Smooth muscle cell (in vitro differentiated cells): ENCODE measurements around the gene SLC6A8. TPM values are rescaled to one million over a fixed set of nuclear protein-coding genes. Genes with fewer than 3 reads are reported as not detected.

ENCODE experiments used
- DNase-seq: peaks from one replicate; lab custom pipeline; 2025; ENCODE audit not compliant: unreplicated experiment; lab: John Stamatoyannopoulos, UW
- H2AFZ ChIP-seq: fragments of 200-600 bp; sonication (generic); 2 replicates; pipeline ENCODE4 v1.6.0; 2016; ENCODE audit warnings: antibody characterized with exemption, low read depth, mild to moderate bottlenecking
- H3F3A ChIP-seq: fragments of 200-600 bp; sonication (generic); 2 replicates; pipeline ENCODE4 v1.6.0; 2017; ENCODE audit warnings: antibody characterized with exemption, low read depth
- H3K27ac ChIP-seq: fragments of 200-600 bp; sonication (generic); 2 replicates; pipeline ENCODE4 v1.5.1; 2016; ENCODE audit warnings: low read depth, mild to moderate bottlenecking
- H3K27me3 ChIP-seq: fragments of 200-600 bp; sonication (generic); 2 replicates; pipeline ENCODE4 v1.6.1; 2016; ENCODE audit warnings: low read depth, mild to moderate bottlenecking
- H3K36me3 ChIP-seq: fragments of 200-600 bp; sonication (generic); 2 replicates; pipeline ENCODE4 v1.5.1; 2016; ENCODE audit warnings: low read depth
- H3K4me1 ChIP-seq: fragments of 200-600 bp; sonication (generic); 2 replicates; pipeline ENCODE4 v1.5.1; 2016; ENCODE audit warnings: low read depth
- H3K4me2 ChIP-seq: fragments of 200-600 bp; sonication (generic); 2 replicates; pipeline ENCODE4 v1.6.0; 2016; ENCODE audit warnings: mild to moderate bottlenecking
- H3K4me3 ChIP-seq: fragments of 200-600 bp; sonication (generic); 2 replicates; pipeline ENCODE4 v1.5.1; 2016; ENCODE audit warnings: mild to moderate bottlenecking
- H3K79me2 ChIP-seq: fragments of 200-600 bp; sonication (generic); 2 replicates; pipeline ENCODE4 v1.6.0; 2016; ENCODE audit warnings: low read depth, mild to moderate bottlenecking
- H3K9ac ChIP-seq: fragments of 200-600 bp; sonication (generic); 2 replicates; pipeline ENCODE4 v1.6.0; 2016; ENCODE audit warnings: low read depth
- H3K9me3 ChIP-seq: fragments of 200-600 bp; sonication (generic); replicated peaks from 2 replicates; pipeline ENCODE4 v1.5.1; 2016; ENCODE audit warnings: low read depth
- H4K20me1 ChIP-seq: fragments of 200-600 bp; sonication (generic); 2 replicates; pipeline ENCODE4 v1.6.0; 2016; ENCODE audit warnings: low read depth
- CTCF ChIP-seq: fragments of 200-600 bp; sonication (generic); IDR thresholded peaks from 2 replicates; pipeline ENCODE4 v1.5.1; 2017; ENCODE audit warnings: borderline replicate concordance, mild to moderate bottlenecking, antibody characterized with exemption; ENCODE audit not compliant: insufficient read depth, poor library complexity, severe bottlenecking
- WGBS: methylation state at CpG from one replicate; pipeline ENCODE4 v1.1.7; 2016; ENCODE audit warnings: low lambda C conversion rate; 5-methylcytosine and 5-hydroxymethylcytosine counted together
- polyA plus RNA-seq: library from polyadenylated mRNA; unstranded; fragments of >200 nt; fragmentation: Nextera tagmentation; extraction: Ambion mirVana; gene quantifications from 2 replicates; pipeline ENCODE4 v1.2.1, GENCODE V29; 2016
- total RNA-seq: library from RNA; depleted of rRNA; stranded (reverse); fragments of >200 nt; gene quantifications from 2 replicates; pipeline ENCODE4 v1.2.3, GENCODE V29; 2014

The SLC6A8 gene
- total and polyA plus RNA-seq, 2 experiments from 2014 or later = 45.2 to 98.1 TPM

GRCh38 chrX:153723351-153724251 lies 35.9 kb downstream of the SLC6A8 start:
- no peak for DNase-seq
- peak overlapping the region; percentile 69 for H3K9ac ChIP-seq
- H3K36me3 ChIP-seq = no peaks in the 10 kb centered on the region
- 46% methylated on average over 54 of the region's 78 CpGs for WGBS
- peak overlapping the region; percentile 86 for H3K4me2 ChIP-seq
- H3K27me3 ChIP-seq = no peaks in the 10 kb centered on the region
- H3F3A ChIP-seq = no peaks in the 10 kb centered on the region
- peaks cover 12% of the 10 kb centered on the region for H3K4me1 ChIP-seq
- H3K4me3 ChIP-seq = peak overlapping the region; percentile 72
- H4K20me1 ChIP-seq = peaks cover 25% of the 10 kb centered on the region
- H3K27ac ChIP-seq = peak overlapping the region; percentile 70
- no peak overlapping the region for H2AFZ ChIP-seq
- TF ChIP-seq CTCF = peak; percentile 26
- no peaks in the 10 kb centered on the region for H3K9me3 ChIP-seq
- peaks cover 31% of the 10 kb centered on the region for H3K79me2 ChIP-seq

- Histone ChIP-seq H3K4me3 (peak within 1 kb of the TSS; percentile 72), H4K20me1 (peaks cover 22% of the 10 kb centered on the region), H3K79me2 (peaks cover 31% of the 10 kb centered on the region), H3K4me1 (peaks cover 12% of the 10 kb centered on the region), H3K36me3 (no peaks in the 10 kb centered on the region), H3K27me3 (no peaks in the 10 kb centered on the region), H3F3A (no peaks in the 10 kb centered on the region), H3K9me3 (no peaks in the 10 kb centered on the region), H3K4me2 (peak within 1 kb of the TSS; percentile 86), H3K27ac (peak within 1 kb of the TSS; percentile 70), H3K9ac (peak within 1 kb of the TSS; percentile 69), H2AFZ (no peak within 1 kb of the TSS)
- peak; percentile 91 for DNase-seq
- no peak for TF ChIP-seq CTCF
- WGBS = 41% methylated on average over 25 of the region's 88 CpGs
Observed at GRCh38 chrX:153724252-153725038, 36.7 kb downstream of the SLC6A8 start, which contains the start of the genes ABCD1 and BCAP31. Gene ABCD1, plus strand, starts transcription at chrX:153724856. Its CDS starts 411 bp downstream, at chrX:153725267. Gene BCAP31, minus strand, starts transcription at chrX:153724387. Its CDS starts 1,143 bp downstream, at chrX:153723244.

- peak overlapping the region; percentile 86 for H3K4me2 ChIP-seq
- DNase-seq = no peak
- H2AFZ ChIP-seq = no peak overlapping the region
- TF ChIP-seq CTCF = no peak
- no peaks in the 10 kb centered on the region for H3F3A ChIP-seq
- H3K79me2 ChIP-seq = peaks cover 31% of the 10 kb centered on the region
- H3K27ac ChIP-seq = peak overlapping the region; percentile 63
- H3K4me1 ChIP-seq = peaks cover 12% of the 10 kb centered on the region
- H3K9me3 ChIP-seq = no peaks in the 10 kb centered on the region
- H3K27me3 ChIP-seq = no peaks in the 10 kb centered on the region
- no peaks in the 10 kb centered on the region for H3K36me3 ChIP-seq
- no peak overlapping the region for H3K9ac ChIP-seq
- peak overlapping the region; percentile 72 for H3K4me3 ChIP-seq
- peaks cover 22% of the 10 kb centered on the region for H4K20me1 ChIP-seq
- WGBS = 86% methylated on average over 52 of the region's 55 CpGs
Observed at GRCh38 chrX:153725039-153725831, 37.5 kb downstream of the SLC6A8 start.
